GM18520 (cell line): ENCODE data around the gene SYTL1.

Experiments used
- ATAC-seq: cut with Tn5 transposase; IDR thresholded peaks from one replicate; pipeline ENCODE4 v1.9.1; 2021; ENCODE audit not compliant: unreplicated experiment

The SYTL1 gene

DNA sequence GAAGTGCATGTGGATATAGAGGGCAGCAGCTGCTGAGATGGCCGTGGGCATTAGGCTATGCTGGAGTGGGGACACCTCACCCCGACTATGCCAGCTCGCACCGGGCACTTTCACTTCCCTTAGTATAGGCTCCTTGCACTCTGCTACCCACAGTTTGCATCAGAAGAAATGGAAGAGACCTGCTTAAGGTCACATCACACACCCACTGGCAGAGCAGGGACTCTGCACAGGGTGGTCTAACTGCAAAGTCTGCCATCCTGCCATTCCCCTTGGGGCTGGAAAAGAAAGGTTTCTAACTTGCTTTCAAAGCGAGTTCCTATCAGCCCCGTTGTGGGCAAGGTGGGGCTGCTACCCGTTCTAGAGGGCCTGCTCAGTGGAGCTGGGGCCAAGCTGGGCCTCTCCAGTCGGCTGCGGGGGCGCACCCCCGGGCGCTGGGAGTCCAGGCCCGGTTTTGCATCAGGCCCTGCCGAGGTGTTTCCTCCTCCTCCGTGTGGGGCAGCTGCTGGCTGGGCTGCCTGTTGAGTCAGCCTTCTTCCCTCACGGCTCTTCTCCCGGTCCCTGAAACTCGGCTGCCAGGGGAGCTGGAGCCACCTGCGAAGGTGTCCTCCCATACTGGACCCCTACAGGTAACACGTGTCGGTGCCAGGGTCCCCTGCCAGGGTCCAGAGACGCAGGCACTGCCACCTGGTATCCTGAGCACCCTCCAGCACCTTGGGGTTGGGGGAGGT, at the start of gene SYTL1:
Gene SYTL1 (plus strand): TSS at position 498 of the 728 bp plus-strand sequence. CDS start 3,313 bp downstream, outside the sequence.
- ATAC-seq = no peak

DNA sequence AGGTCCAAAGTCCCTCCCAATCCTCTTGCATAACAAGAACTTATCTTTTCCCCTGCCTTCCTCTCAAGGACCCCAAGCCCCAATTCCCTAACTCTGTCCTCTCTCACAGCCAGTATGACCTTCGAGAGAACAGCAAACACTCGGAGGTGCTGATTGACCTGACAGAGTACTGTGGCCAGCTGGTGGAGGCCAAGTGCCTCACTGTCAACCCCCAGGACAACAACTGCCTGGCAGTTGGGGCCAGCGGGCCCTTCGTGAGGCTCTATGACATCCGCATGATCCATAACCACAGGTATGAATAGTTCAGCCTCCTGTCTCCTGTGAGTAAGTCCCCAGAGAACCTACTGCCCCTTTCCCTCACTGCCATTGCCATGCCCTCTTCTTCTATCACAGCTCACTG, 49.7 kb upstream of the SYTL1 start:
- no peak for ATAC-seq

GRCh38 chr1:27293915-27294314, 47.9 kb upstream of the SYTL1 start:
- no peak for ATAC-seq

DNA sequence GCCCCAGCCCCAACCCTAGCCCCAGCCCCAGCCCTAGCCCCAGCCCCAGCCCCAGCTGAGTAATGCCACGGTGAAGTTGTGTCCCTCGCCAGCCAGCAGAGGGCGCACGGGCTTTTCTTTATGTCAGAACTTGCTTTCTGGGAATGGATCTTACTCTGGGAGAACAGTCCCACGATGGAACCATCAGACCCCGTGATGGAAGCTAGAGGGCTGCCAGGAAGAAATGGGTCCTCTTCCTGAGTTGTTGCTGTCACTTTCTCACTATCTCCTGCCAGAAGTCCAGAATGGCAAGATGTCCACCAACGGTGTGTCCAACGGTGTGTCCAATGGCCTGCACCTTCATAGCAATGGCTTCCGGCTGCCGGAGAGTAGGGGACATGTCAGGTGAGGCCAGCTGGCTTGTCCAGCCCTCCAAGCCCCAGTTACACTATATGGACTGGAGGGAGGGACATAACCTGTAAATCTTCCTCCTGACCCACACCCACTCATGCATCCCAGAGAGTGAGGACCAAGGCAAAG, 45.0 kb upstream of the SYTL1 start:
- no peak for ATAC-seq

DNA sequence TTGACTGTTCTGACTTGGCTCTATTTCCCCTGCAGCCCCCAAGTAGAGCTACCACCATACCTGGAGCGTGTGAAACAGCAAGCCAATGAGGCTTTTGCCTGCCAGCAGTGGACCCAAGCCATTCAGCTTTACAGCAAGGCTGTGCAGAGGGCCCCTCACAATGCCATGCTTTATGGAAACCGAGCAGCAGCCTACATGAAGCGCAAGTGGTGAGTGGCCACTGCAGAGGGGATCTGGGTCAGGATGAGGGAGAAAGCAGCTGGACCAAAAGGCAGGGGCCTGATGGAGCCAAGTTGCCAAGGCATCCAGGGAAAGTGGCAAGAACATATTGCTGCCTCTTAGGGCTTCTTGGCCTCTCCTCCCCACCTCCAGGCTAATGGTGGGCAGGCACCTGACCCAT, 43.9 kb upstream of the SYTL1 start:
- no peak for ATAC-seq

DNA sequence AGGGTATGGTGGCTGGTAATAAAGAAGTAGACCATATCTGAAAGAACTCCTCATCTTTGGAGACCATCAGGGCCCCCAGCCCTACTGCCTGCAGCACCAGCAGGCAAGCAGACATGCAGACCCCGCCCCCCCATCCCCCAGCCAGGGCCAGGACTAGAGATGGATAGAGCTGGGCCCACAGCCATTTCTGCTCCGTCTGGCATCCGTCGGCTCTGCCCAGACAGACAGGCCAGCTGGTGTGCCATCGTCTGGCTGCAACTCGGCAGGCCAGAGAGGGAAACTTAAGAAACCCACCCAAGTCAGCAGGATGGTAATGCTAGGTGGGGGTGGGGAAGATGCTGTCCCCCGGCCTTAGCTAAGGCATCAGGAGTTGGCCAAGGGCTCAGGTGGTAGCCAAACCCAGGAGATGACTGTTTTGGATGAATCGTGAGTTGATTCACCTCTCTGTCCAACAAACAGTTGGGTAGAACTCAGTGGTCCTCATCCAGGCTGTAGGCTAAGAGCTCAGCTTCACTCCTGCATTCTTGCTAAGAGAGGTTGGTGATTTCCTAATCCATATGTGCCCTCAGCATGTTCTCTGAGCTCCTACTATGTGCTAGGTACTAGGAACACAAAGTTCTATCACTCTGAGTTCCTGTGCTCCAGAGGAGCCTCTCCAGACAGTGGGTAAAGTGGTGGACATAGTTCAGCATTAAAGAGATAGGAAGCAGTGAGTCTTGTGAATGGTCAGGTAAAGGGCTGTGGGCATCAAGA, 43.0 kb upstream of the SYTL1 start:
- no peak for ATAC-seq

- no peak for ATAC-seq
These were observed 42.2 kb upstream of the SYTL1 start for GRCh38 chr1:27299385-27300271.

GRCh38 chr1:27300341-27301051, 41.3 kb upstream of the SYTL1 start:
- no peak for ATAC-seq

- ATAC-seq = no peak
These were observed 40.8 kb upstream of the SYTL1 start for GRCh38 chr1:27301052-27301422.

DNA sequence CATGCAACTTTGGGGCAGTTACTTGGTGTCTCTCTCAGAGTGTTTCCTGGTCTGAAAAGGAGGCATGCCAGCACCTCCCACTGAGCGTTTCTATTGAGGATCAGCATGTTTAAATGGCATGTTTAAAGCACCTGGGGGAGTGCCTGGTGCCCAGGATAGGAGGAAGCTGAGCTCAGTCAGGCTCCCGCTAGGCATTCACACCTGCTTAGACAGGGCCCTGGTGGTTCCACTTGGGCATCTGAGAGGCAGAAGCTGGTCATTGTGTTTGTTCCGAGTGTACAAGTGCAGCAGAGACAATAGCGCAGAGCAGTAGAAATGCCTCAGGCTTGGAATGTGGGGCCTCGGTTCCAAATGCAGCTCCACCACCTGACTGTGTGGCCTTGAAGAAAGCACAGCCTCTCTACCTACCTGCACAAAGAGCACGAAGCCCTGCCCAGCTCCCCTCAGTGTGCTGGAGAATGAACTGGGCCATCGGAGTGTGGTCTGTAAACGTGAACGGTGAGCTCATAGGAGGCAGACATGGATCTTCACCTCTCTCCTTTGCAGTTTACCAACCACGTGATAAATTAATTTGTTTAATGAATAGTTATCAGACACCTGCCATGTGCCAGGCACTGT, 40.1 kb upstream of the SYTL1 start:
- no peak for ATAC-seq

DNA sequence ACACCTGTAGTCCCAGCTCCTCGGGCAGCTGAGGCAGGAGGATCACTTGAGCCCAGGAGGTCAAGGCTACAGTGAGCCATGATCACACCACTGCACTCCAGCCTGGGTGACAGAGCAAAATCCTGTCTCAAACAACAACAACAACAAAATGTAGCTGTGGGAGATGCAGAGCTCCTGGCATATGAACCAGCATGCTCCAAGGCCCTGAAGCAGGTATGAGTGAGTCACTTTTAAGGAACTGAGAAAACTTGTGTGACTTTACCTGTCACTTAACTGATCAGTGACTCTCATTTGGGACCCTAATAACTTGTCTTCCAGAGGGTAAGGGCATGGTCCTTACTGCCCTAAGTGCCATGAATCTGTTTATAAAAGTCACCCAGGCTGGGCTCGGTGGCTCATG, 39.2 kb upstream of the SYTL1 start:
- no peak for ATAC-seq

DNA sequence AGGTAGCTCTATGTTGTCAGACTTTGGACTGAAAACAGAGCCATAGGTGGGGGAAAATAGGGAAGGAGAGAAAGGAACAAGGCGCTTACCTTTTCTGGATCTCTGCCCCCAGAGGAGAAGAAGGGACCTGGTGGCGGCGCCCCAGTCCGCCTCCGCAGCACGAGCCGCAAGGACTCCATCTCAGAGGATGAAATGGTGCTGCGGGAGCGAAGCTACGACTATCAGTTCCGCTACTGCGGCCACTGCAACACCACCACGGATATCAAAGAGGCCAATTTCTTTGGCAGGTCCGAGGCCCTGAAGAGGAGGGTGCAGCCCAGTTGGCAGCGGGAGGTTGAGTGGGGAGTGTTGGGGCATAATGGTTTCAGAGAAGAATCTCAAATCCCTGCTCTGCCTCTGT, 38.3 kb upstream of the SYTL1 start:
- ATAC-seq = no peak

GRCh38 chr1:27306071-27306470, 35.8 kb upstream of the SYTL1 start:
- no peak for ATAC-seq

GRCh38 chr1:27306892-27307761, 34.7 kb upstream of the SYTL1 start:
- no peak for ATAC-seq

- ATAC-seq = no peak
These were observed 33.8 kb upstream of the SYTL1 start for GRCh38 chr1:27307874-27308598.

DNA sequence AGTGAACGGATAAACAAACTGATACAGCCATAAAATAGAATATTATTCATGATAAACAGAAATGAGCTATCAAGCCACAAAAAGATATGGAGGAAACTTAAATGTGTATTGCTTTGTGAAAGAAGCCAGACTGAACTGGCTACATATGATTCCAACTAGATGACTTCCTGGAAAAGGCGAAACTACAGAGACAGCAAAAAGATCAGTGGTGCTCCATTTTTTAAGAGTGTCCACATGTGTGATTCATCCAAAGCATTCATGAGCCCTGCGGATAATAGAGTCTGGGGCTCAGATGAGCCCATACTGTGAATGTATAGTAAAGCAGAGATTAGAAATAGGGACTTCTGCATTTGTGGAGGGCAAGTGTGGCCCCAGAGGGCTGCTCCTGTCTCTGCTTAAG, 27.7 kb upstream of the SYTL1 start:
- ATAC-seq = no peak

- ATAC-seq = no peak
These were observed 27.1 kb upstream of the SYTL1 start for GRCh38 chr1:27314737-27315136.

DNA sequence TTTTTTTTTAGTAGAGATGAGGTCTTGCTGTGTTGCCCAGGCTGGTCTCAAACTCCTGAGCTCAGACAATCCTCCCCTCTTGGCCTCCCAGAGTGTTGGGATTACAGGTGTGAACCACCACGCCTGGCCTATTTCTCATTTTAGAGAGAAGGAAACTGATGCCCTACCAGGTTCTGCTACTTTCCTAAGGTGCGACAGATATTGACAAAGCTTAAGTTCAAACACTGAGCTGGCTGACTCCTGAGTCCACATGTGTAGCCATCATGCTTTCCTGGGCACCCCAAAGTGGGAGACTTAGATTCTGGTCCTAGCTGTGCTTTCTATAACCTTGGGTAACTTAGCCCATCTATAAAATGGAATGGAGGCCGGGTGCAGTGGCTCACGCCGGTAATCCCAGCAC, 25.0 kb upstream of the SYTL1 start:
- no peak for ATAC-seq

- ATAC-seq = no peak
These were observed 23.7 kb upstream of the SYTL1 start for GRCh38 chr1:27318136-27318535.
